SK-N-SH treated with all-trans-retinoic acid at 6 μM for 48 hours (cell line): ENCODE measurements around the gene CDC6.

ENCODE experiments used
- ATAC-seq: fragments of 200-7000 bp; cut with Tn5 transposase; 3 replicates; pipeline ENCODE4 v1.9.1; 2020; ENCODE audit warnings: mild to moderate bottlenecking, moderate library complexity
- ARNTL ChIP-seq: fragments of 450-650 bp; formaldehyde crosslinking; IDR thresholded peaks from 2 replicates; pipeline ENCODE4 v1.5.0; 2020; ENCODE audit warnings: low read depth, mild to moderate bottlenecking, moderate library complexity, borderline replicate concordance
- BACH2 ChIP-seq: fragments of 250-450 bp; sonication (Bioruptor Pico); IDR thresholded peaks from 2 replicates; pipeline ENCODE4 v1.9.0; 2021; ENCODE audit warnings: mild to moderate bottlenecking, borderline replicate concordance
- CREB5 ChIP-seq: fragments of 250-450 bp; sonication (Bioruptor Pico); IDR thresholded peaks from 2 replicates; pipeline ENCODE4 v1.5.1; 2020; ENCODE audit warnings: low read depth, mild to moderate bottlenecking, moderate library complexity
- ESRRG ChIP-seq: fragments of 250-450 bp; sonication (Bioruptor Pico); IDR thresholded peaks from 2 replicates; pipeline ENCODE4 v1.6.1; 2021; ENCODE audit warnings: mild to moderate bottlenecking
- ISL1 ChIP-seq: fragments of 250-450 bp; sonication (Bioruptor Pico); IDR thresholded peaks from 2 replicates; pipeline ENCODE4 v2.1.2; 2022; ENCODE audit warnings: mild to moderate bottlenecking, moderate library complexity
- OSR1 ChIP-seq: fragments of 250-450 bp; sonication (Bioruptor Pico); IDR thresholded peaks from 2 replicates; pipeline ENCODE4 v1.8.0; 2022; ENCODE audit warnings: moderate library complexity, mild to moderate bottlenecking, inconsistent platforms
- POU6F1 ChIP-seq: fragments of 250-450 bp; sonication (Bioruptor Pico); IDR thresholded peaks from 2 replicates; pipeline ENCODE4 v1.8.0; 2021; ENCODE audit warnings: low read depth, mild to moderate bottlenecking, moderate library complexity, borderline replicate concordance
- PPARA ChIP-seq: fragments of 250-450 bp; sonication (Bioruptor Pico); IDR thresholded peaks from 2 replicates; pipeline ENCODE4 v1.5.0; 2020; ENCODE audit warnings: mild to moderate bottlenecking, borderline replicate concordance
- RARB ChIP-seq: fragments of 250-450 bp; sonication (Bioruptor Pico); IDR thresholded peaks from 2 replicates; pipeline ENCODE4 v1.8.0; 2021; ENCODE audit warnings: mild to moderate bottlenecking, moderate library complexity
- TOX ChIP-seq: fragments of 250-450 bp; sonication (Bioruptor Pico); IDR thresholded peaks from 2 replicates; pipeline ENCODE4 v1.8.0; 2021; ENCODE audit warnings: mild to moderate bottlenecking, moderate library complexity, borderline replicate concordance
- TSHZ2 ChIP-seq: fragments of 250-450 bp; sonication (Bioruptor Pico); IDR thresholded peaks from 2 replicates; pipeline ENCODE4 v1.5.0; 2020; ENCODE audit warnings: mild to moderate bottlenecking, moderate library complexity
- ZC3H10 ChIP-seq: fragments of 250-450 bp; sonication (Bioruptor Pico); IDR thresholded peaks from 2 replicates; pipeline ENCODE4 v1.5.1; 2021; ENCODE audit warnings: mild to moderate bottlenecking, moderate library complexity
- ZFP3 ChIP-seq: fragments of 250-450 bp; sonication (Bioruptor Pico); IDR thresholded peaks from 2 replicates; pipeline ENCODE4 v1.5.0; 2020; ENCODE audit warnings: mild to moderate bottlenecking, moderate library complexity
- ZFP30 ChIP-seq: fragments of 450-650 bp; formaldehyde crosslinking; IDR thresholded peaks from 2 replicates; pipeline ENCODE4 v1.5.0; 2022; ENCODE audit warnings: mild to moderate bottlenecking, moderate library complexity
- ZNF565 ChIP-seq: fragments of 450-650 bp; formaldehyde crosslinking; conservative IDR thresholded peaks from 2 replicates; pipeline ENCODE4 v1.5.0; 2020; ENCODE audit warnings: low read depth, mild to moderate bottlenecking, moderate library complexity
- ZNF70 ChIP-seq: fragments of 450-650 bp; formaldehyde crosslinking; IDR thresholded peaks from 2 replicates; pipeline ENCODE4 v1.5.0; 2020; ENCODE audit warnings: mild to moderate bottlenecking, moderate library complexity
- ZNF8 ChIP-seq: fragments of 450-650 bp; formaldehyde crosslinking; IDR thresholded peaks from 2 replicates; pipeline ENCODE4 v1.5.0; 2020; ENCODE audit warnings: mild to moderate bottlenecking, moderate library complexity
- TF ChIP-seq, protein P1 (sequence below): fragments of 250-450 bp; sonication (Bioruptor Pico); IDR thresholded peaks from 2 replicates; pipeline ENCODE4 v1.8.0; 2020; ENCODE audit warnings: mild to moderate bottlenecking, moderate library complexity, borderline replicate concordance

Gene CDC6

GRCh38 chr17:40318830-40319391 is 31.2 kb downstream of the CDC6 start:
- TF ChIP-seq BACH2 = no peak
- TF ChIP-seq, protein P1, sequence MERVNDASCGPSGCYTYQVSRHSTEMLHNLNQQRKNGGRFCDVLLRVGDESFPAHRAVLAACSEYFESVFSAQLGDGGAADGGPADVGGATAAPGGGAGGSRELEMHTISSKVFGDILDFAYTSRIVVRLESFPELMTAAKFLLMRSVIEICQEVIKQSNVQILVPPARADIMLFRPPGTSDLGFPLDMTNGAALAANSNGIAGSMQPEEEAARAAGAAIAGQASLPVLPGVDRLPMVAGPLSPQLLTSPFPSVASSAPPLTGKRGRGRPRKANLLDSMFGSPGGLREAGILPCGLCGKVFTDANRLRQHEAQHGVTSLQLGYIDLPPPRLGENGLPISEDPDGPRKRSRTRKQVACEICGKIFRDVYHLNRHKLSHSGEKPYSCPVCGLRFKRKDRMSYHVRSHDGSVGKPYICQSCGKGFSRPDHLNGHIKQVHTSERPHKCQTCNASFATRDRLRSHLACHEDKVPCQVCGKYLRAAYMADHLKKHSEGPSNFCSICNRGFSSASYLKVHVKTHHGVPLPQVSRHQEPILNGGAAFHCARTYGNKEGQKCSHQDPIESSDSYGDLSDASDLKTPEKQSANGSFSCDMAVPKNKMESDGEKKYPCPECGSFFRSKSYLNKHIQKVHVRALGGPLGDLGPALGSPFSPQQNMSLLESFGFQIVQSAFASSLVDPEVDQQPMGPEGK = no peak
- TF ChIP-seq ZNF8 = no peak
- TF ChIP-seq ZFP30 = no peak
- TF ChIP-seq ZNF565 = no peak
- no peak for TF ChIP-seq ZNF70
- TF ChIP-seq ISL1 (CRISPR knock-in tag) = no peak
- no peak for TF ChIP-seq RARB
- no peak for TF ChIP-seq POU6F1 (CRISPR knock-in tag)
- TF ChIP-seq CREB5 (CRISPR knock-in tag) = no peak
- TF ChIP-seq OSR1 (CRISPR knock-in tag) = no peak
- TF ChIP-seq ZFP3 = no peak
- TF ChIP-seq ZC3H10 (CRISPR knock-in tag) = no peak
- TF ChIP-seq TSHZ2 = no peak
- TF ChIP-seq ESRRG (CRISPR knock-in tag) = no peak
- TF ChIP-seq PPARA (CRISPR knock-in tag) = no peak
- no peak for ATAC-seq

- no peak for ATAC-seq
- TF ChIP-seq ARNTL (CRISPR knock-in tag) (no peak), TOX (CRISPR knock-in tag) (no peak), OSR1 (CRISPR knock-in tag) (no peak), ZNF565 (no peak), ZNF8 (no peak), ZC3H10 (CRISPR knock-in tag) (no peak), ESRRG (CRISPR knock-in tag) (no peak), POU6F1 (CRISPR knock-in tag) (no peak), BACH2 (no peak)
- TF ChIP-seq, protein P1 = no peak
Measured at GRCh38 chr17:40319651-40320540, 32.2 kb downstream of the CDC6 start.
